BJ (cell line): Measurements from ENCODE around the gene FUT2. TPM values are rescaled to one million over a fixed set of nuclear protein-coding genes. Genes with fewer than 3 reads are reported as not detected.

Experiments used
- CTCF ChIA-PET: fragments of 350-600 bp; formaldehyde crosslinking; extraction: SDS; loops from one replicate; lab custom pipeline; 2021; ENCODE audit warnings: antibody characterized with exemption, inconsistent platforms; lab: Yijun Ruan, JAX
- POLR2A ChIA-PET: fragments of 300-600 bp; sonication (Branson Sonifier 250); formaldehyde crosslinking; extraction: SDS; loops from one replicate; lab custom pipeline; 2021; ENCODE audit warnings: antibody characterized with exemption; lab: Charles Lee
- DNase-seq: peaks from one replicate; pipeline ENCODE4 v3.0.0-alpha.2; 2011; ENCODE audit warnings: low read depth
- H3K27me3 ChIP-seq: 2 replicates; pipeline ENCODE4 v1.6.0; 2011; ENCODE audit warnings: low read length; ENCODE audit not compliant: control insufficient read depth, insufficient read depth
- H3K36me3 ChIP-seq: 2 replicates; pipeline ENCODE4 v1.5.1; 2011; ENCODE audit warnings: low read length; ENCODE audit not compliant: control insufficient read depth, insufficient read depth
- H3K4me3 ChIP-seq: 2 replicates; pipeline ENCODE4 v1.5.1; 2011; ENCODE audit warnings: low read depth, mild to moderate bottlenecking, control low read depth, low read length
- CTCF ChIP-seq: IDR thresholded peaks from 2 replicates; pipeline ENCODE4 v1.5.1; 2011; ENCODE audit warnings: low read depth, mild to moderate bottlenecking, control low read depth, inconsistent platforms, low read length, moderate library complexity; ENCODE audit not compliant: insufficient read depth
- polyA plus RNA-seq: library from polyadenylated mRNA; depleted of rRNA; stranded (reverse); fragments of >200 nt; gene quantifications from 2 replicates; pipeline ENCODE4 v1.2.3, GENCODE V29; 2011

The FUT2 gene
- polyA plus RNA-seq, 1 experiment, result not detected

GRCh38 chr19:48670699-48671445, 24.9 kb upstream of the FUT2 start:
- Histone ChIP-seq H3K36me3 (no peaks in the 10 kb centered on the region), H3K27me3 (peaks cover 1% of the 10 kb centered on the region; the same call in 1 of the 2 replicates), H3K4me3 (no peak overlapping the region)
- ChIA-PET CTCF (interaction anchor here (0.9 kb wide), 1 partner anchor 117 kb away, joined by 3 read pairs; no protein-coding TSS in a partner anchor), POLR2A (no interaction called here)
- no peak for DNase-seq
- TF ChIP-seq CTCF, result no peak

GRCh38 chr19:48671446-48671995, 24.2 kb upstream of the FUT2 start:
- TF ChIP-seq CTCF, result no peak
- Histone ChIP-seq H3K36me3 (no peaks in the 10 kb centered on the region), H3K27me3 (peaks cover 1% of the 10 kb centered on the region; the same call in 1 of the 2 replicates), H3K4me3 (no peak overlapping the region)
- ChIA-PET CTCF (no interaction called here), POLR2A (no interaction called here)
- DNase-seq, result no peak

- ChIA-PET POLR2A (no interaction called here), CTCF (interaction anchor here (1.4 kb wide), 1 partner anchor 9 kb away, joined by 4 read pairs; no protein-coding TSS in a partner anchor)
- H3K36me3 ChIP-seq, result no peaks in the 10 kb centered on the region
- no peak within 1 kb of the TSS for H3K4me3 ChIP-seq
- TF ChIP-seq CTCF, result no peak
- H3K27me3 ChIP-seq, result no peaks in the 10 kb centered on the region; the same call in 1 of the 2 replicates
- DNase-seq, result no peak
Observed at GRCh38 chr19:48672994-48673393, 22.8 kb upstream of the FUT2 start, which contains the start of gene NTN5. Gene NTN5, minus strand, starts transcription at chr19:48673017. Its CDS starts 2,031 bp downstream, at chr19:48670986.

DNA sequence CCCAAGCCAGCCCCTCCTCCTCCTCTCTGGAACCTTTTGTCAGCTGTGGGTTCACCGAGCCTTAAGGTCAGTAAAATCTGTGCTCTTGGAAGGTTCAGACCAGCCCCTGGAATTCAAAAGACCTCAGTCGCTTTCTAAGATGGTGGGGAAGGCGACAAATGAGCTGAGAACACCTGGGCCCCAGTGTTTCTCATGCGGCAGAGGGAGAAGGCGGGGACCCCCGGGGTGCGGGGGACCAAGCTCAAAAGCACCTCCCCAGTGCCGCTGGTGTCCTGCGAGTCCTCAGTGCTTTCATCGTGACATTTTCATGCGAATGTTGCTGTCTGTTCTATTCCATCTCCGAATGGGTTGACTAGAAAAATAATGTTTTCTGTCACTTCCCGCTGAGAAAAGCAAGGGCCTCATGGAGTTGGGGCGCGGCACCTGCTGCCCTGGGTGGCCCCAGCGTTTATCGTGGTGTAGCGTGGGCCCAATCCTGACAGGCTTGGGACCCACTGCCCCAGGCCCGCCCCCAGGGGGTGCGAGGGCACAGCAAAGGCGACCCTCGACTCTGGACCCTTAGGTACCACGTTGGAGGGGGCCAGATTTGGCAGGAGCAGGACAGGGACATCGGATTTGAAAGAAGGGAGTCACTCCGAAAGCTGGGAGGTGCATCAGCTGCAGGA, 22.2 kb upstream of the FUT2 start:
- CTCF ChIA-PET, result interaction anchor here (0.9 to 2.8 kb wide), 12 partner anchors 9 to 183 kb away, joined by 3 to 22 read pairs (median 4); no protein-coding TSS in a partner anchor
- no peak for TF ChIP-seq CTCF
- no peaks in the 10 kb centered on the region; the same call in 1 of the 2 replicates for H3K27me3 ChIP-seq
- H3K4me3 ChIP-seq, result no peak overlapping the region
- no peak for DNase-seq
- H3K36me3 ChIP-seq, result no peaks in the 10 kb centered on the region
- POLR2A ChIA-PET, result no interaction called here

- no peaks in the 10 kb centered on the region; the same call in 1 of the 2 replicates for H3K27me3 ChIP-seq
- H3K36me3 ChIP-seq, result no peaks in the 10 kb centered on the region
- H3K4me3 ChIP-seq, result no peak overlapping the region
- CTCF ChIA-PET, result interaction anchor here (0.8 to 2.8 kb wide), 25 partner anchors 8 to 184 kb away, joined by 3 to 22 read pairs (median 4); partner anchors contain the start of genes CA11 and HSD17B14
- TF ChIP-seq CTCF, result no peak
- POLR2A ChIA-PET, result no interaction called here
- no peak for DNase-seq
Observed at GRCh38 chr19:48674216-48674809, 21.5 kb upstream of the FUT2 start.
